Fibroblast of mammary gland (primary cell): Measurements from ENCODE around the gene CRISPLD2.
A peak's percentile ranks its signal among the peaks of the same experiment; 100 is the strongest.
"Not testable (repeated sequence)": the region's sequence is repeated elsewhere in the genome, so short reads cannot be mapped to it uniquely, and the experiment has no call there.

ENCODE experiments used
- DNase-seq: peaks from one replicate; pipeline ENCODE4 v3.0.0-alpha.2; 2010; ENCODE audit warnings: low read depth
- H3K4me3 ChIP-seq: 2 replicates; pipeline ENCODE4 v1.5.1; 2011; ENCODE audit warnings: low read depth, mild to moderate bottlenecking, low read length, moderate library complexity; ENCODE audit not compliant: control insufficient read depth
- TF ChIP-seq, protein P1 (sequence below): conservative IDR thresholded peaks from 2 replicates; pipeline ENCODE4 v1.5.1; 2011; ENCODE audit warnings: low read depth, low read length, inconsistent platforms; ENCODE audit not compliant: control insufficient read depth, insufficient read depth

CRISPLD2 gene

DNA sequence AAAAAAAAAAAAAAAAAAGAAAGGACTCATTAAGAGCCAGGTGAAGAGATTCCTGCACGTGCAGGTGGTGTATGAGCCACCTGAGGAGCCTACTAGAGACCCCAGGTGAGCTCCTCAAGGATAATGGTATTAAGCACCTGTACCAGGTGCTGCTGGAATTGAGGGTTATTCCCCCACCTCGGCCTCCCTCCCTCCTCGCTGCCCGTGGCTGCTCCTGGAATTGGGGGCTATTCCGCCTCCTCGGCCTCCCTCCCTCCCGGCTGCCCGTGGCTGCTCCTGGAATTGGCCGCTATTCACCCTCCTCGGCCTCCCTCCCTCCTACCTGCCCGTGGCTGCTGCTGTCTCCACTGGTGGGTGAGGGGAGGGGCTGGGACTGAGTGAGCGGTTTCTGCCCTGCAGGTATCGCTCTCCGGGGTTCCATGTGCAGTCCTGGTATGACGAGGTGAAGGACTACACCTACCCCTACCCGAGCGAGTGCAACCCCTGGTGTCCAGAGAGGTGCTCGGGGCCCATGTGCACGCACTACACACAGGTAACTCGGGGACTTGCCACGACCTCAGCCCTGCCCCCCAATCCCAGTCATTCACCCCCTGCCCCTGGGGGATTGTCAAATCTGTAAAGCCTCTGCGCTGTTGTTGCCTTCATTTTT is 29.3 kb downstream of the CRISPLD2 start:
- TF ChIP-seq, protein P1, sequence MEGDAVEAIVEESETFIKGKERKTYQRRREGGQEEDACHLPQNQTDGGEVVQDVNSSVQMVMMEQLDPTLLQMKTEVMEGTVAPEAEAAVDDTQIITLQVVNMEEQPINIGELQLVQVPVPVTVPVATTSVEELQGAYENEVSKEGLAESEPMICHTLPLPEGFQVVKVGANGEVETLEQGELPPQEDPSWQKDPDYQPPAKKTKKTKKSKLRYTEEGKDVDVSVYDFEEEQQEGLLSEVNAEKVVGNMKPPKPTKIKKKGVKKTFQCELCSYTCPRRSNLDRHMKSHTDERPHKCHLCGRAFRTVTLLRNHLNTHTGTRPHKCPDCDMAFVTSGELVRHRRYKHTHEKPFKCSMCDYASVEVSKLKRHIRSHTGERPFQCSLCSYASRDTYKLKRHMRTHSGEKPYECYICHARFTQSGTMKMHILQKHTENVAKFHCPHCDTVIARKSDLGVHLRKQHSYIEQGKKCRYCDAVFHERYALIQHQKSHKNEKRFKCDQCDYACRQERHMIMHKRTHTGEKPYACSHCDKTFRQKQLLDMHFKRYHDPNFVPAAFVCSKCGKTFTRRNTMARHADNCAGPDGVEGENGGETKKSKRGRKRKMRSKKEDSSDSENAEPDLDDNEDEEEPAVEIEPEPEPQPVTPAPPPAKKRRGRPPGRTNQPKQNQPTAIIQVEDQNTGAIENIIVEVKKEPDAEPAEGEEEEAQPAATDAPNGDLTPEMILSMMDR, result no peak

DNA sequence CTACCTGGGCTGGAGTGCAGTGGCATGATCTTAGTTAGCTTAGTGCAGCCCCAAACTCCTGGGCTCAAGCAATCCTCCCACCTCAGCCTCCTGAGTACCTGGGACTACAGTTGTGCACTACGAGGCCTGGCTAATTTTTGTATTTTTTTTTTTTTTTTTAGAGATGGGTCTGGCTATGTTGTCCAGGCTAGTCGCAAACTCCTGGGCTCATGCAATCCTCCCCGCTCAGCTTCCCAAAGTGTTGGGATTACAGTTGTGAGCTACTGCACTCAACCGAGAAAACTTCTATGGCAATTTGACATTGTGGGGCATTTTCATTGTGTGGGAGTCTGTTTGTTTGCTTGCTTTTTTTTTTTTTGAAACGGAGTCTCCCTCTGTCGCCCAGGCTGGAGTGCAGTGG is 30.0 kb downstream of the CRISPLD2 start:
- H3K4me3 ChIP-seq, result no peak overlapping the region
- no peak for DNase-seq
- TF ChIP-seq, protein P1, result no peak

More for the DNA sequence above, 29.3 kb downstream of the CRISPLD2 start:
- H3K4me3 ChIP-seq, result no peak overlapping the region
- no peak for DNase-seq

DNA sequence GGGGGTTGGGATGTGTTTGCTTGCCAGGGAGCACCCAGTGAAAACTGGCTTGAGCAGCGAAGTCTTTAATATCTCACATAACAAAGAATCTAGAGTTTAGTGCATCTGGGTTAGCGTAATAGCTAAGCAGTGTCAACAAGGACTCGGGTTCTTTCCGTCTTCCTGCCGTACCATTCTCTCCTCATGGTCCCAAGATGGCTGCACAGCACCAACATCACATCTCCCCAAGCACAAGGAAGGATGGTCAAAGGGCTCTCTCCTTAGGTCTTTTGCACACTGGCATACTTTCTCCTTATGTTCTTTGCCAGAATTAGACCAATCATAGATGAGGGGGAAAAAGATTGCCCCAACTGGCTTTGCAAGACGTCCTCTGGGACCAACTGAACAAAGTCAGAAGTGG is 30.9 kb downstream of the CRISPLD2 start:
- no peak overlapping the region for H3K4me3 ChIP-seq
- no peak for DNase-seq
- TF ChIP-seq, protein P1, result no peak

DNA sequence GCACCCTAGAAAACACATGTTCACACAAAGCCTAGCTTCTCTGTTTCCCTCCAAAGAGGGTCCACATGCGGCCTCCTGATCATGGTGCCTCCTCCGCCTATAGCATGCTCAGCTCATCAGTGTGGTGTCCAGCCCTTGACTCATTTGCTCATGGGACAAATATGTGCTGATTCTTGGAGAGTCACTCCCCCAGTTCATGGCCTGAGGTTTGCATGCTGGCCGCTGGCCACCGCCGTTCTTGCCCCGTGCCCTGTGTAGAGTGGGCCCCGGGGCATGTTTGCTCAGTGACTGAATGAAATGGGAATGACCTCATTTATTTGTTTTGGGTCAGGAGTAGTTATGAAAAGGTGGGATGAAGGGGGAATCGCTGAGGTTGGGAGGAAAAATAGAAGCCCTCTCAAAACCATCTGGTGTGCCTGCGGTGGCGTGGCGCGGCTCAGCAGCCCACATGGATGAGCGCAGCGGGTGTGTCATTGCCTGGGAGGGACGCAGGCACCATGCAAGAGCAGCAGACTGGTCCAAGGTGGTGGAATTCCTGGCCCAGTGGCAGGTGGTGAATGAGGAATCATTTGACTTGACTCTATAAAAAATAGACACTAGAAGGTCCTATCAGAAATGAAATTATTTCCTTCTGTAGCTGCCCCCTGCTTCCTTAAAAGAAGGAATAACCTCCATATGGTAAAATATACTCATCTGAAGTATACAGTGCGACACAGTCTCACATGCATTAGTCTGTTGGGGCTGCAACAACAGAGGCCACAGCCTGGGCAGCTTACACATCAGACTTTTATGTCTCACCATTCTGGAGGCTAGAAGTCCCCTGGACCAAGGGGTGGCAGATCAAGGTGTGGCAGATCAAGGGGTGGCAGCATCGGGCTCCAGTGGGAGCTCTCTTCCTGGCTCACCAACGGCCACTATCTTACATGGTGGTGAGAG is 31.7 kb downstream of the CRISPLD2 start:
- H3K4me3 ChIP-seq, result no peak overlapping the region
- TF ChIP-seq, protein P1, result no peak
- DNase-seq, result peak; percentile 97

DNA sequence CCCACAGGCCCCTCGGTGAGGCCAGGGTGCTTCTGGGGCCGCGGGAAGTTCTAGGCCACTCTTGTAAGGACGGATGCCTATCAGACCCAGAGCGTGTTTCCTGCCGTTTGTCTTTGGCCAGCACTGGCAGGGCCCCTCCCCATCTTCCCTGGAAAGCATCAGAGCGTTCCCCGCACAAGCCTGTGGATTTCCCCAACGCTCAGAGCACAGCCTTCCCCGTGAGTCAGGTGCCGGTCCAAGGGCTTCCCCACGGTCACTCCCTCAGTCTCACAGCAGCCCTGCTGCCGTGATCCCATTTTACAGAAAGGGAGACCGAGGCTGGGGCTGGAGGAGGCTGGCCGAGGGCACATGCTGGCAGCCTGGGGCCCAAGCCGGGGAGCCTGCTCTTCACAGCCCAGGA is 33.7 kb downstream of the CRISPLD2 start:
- no peak overlapping the region for H3K4me3 ChIP-seq
- no peak for DNase-seq
- TF ChIP-seq, protein P1, result no peak

DNA sequence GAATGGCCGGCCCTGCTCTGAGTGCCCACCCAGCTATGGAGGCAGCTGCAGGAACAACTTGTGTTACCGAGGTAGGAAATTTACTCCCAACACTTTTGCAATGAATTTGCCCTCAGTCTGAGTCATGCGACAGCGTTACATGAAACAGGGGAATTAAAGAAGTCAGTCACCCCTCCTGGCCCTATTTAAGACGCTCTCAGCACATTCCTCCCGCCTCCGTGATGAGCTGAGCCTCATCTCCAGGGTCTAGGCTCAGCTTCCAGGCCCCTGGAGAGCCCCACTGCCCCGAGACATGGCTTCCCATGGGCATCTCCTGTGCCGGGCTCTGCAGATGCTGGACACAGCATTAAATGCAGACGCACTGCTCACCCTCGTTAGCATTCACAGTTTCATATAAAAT is 35.0 kb downstream of the CRISPLD2 start:
- no peak overlapping the region for H3K4me3 ChIP-seq
- DNase-seq, result peak; percentile 88
- TF ChIP-seq, protein P1, result no peak

DNA sequence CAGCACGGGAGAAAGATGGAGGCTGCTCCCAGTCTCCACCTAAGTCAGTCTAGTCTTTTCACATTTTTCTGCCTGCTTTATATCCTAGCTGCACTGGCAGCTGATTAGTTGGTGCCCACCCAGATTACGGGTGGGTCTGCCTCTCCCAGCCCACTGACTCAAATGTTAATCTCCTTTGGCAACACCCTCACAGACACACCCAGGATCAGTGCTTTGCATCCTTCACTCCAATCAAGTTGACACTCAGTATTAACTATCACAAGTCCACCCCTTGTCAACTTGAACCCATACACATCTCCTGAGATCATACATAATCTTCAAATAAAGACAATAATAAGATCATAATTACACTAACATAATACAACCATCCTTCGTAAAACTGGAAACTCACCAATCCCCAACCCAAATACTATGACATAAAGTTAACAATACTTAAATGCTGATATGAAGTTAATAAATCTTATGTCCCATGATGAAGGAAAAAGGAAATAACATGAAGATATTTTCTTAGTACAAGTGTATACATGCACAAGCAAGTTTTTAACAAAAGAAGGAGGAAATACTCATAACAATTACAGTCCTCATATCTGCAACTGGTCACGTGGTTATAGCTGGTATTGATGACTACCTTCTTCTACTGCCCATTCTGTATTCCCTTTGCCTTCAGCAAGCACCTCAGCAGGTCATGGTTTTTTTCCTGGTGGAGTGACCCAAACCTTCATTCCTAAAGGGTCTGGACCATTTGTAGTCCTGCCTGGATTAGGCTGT is 35.8 kb downstream of the CRISPLD2 start:
- not testable (repeated sequence) for H3K4me3 ChIP-seq, DNase-seq

DNA sequence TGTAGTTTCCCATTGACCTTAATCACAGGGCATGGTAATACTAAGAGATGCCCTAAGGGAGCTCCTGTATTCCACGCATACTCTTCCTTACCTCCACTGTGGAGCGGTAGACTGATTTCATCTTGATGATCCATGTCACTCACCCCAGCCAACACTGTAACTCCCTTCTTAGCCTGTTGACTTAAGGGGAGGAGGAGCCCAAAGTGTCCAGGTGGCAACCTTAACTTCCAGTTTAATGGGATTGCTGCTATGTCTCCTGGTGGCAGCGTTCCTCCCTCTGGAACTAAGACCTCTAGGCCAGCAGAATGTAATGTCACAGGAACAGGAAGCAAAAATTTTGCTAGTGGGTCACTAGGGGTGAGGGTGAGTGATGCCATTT is 36.4 kb downstream of the CRISPLD2 start:
- DNase-seq, H3K4me3 ChIP-seq: not testable (repeated sequence)

DNA sequence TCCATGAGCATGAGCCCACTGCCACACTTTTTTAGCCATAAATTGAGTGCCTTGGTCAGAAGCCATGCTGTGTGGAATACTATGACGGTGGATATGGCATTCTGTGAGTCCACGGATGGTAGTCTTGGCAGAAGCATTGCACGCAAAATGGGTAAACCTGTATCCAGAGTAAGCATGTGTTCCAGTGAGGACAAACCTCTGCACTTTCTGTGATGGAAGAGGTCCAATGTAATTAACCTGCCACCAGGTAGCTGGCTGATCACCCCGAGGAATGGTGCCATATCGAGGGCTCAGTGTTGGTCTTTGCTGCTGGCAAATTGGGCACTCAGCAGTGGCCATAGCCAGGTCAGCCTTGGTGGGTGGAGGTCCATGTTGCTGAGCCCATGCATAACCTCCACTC is 37.0 kb downstream of the CRISPLD2 start:
- not testable (repeated sequence) for DNase-seq, H3K4me3 ChIP-seq
